WERI-Rb-1 (cell line): Measurements from ENCODE around the gene GNB3.
A peak's percentile ranks its signal among the peaks of the same experiment; 100 is the strongest.

Source experiments
- DNase-seq: peaks from one replicate; pipeline ENCODE4 v3.0.0-alpha.2; 2020
- H3K27ac ChIP-seq: fragments of 250-450 bp; sonication (Bioruptor Pico); 2 replicates; pipeline ENCODE4 v1.5.1; 2020; ENCODE audit warnings: mild to moderate bottlenecking, moderate library complexity
- H3K27me3 ChIP-seq: fragments of 250-450 bp; sonication (Bioruptor Pico); 2 replicates; pipeline ENCODE4 v1.5.1; 2021; ENCODE audit warnings: mild to moderate bottlenecking, low read depth, moderate library complexity; ENCODE audit not compliant: insufficient read depth, severe bottlenecking
- H3K36me3 ChIP-seq: fragments of 250-450 bp; sonication (Bioruptor Pico); 2 replicates; pipeline ENCODE4 v1.5.1; 2020; ENCODE audit warnings: mild to moderate bottlenecking, moderate library complexity
- H3K4me3 ChIP-seq: 2 replicates; pipeline ENCODE4 v1.5.1; 2011; ENCODE audit warnings: low read depth, mild to moderate bottlenecking, control low read depth, low read length
- H3K9me3 ChIP-seq: fragments of 250-450 bp; sonication (Bioruptor Pico); 2 replicates; pipeline ENCODE4 v1.5.1; 2021; ENCODE audit warnings: mild to moderate bottlenecking, moderate library complexity; ENCODE audit not compliant: severe bottlenecking
- TF ChIP-seq, protein P1 (sequence below): IDR thresholded peaks from 2 replicates; pipeline ENCODE4 v1.5.1; 2011; ENCODE audit warnings: low read depth, mild to moderate bottlenecking, control low read depth, inconsistent platforms, low read length

The GNB3 gene

DNA sequence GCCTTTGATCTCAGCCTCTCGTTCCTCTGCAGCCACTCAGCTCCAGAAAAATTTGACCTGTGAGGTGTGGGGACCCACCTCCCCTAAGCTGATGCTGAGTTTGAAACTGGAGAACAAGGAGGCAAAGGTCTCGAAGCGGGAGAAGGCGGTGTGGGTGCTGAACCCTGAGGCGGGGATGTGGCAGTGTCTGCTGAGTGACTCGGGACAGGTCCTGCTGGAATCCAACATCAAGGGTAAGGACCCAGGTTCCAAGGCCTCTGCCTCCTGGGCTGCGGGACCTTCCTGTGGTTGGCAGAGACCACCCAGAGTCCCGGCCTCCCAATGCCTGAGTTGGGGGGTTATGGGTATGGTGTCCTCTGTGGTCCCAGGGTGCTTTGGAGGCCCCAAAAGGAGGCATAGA is 23.6 kb upstream of the GNB3 start:
- DNase-seq = no peak
- H3K36me3 ChIP-seq = no peaks in the 10 kb centered on the region
- TF ChIP-seq, protein P1, sequence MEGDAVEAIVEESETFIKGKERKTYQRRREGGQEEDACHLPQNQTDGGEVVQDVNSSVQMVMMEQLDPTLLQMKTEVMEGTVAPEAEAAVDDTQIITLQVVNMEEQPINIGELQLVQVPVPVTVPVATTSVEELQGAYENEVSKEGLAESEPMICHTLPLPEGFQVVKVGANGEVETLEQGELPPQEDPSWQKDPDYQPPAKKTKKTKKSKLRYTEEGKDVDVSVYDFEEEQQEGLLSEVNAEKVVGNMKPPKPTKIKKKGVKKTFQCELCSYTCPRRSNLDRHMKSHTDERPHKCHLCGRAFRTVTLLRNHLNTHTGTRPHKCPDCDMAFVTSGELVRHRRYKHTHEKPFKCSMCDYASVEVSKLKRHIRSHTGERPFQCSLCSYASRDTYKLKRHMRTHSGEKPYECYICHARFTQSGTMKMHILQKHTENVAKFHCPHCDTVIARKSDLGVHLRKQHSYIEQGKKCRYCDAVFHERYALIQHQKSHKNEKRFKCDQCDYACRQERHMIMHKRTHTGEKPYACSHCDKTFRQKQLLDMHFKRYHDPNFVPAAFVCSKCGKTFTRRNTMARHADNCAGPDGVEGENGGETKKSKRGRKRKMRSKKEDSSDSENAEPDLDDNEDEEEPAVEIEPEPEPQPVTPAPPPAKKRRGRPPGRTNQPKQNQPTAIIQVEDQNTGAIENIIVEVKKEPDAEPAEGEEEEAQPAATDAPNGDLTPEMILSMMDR = no peak
- no peak overlapping the region for H3K4me3 ChIP-seq
- H3K27me3 ChIP-seq = no peaks in the 10 kb centered on the region
- H3K27ac ChIP-seq = no peak overlapping the region
- H3K9me3 ChIP-seq = no peaks in the 10 kb centered on the region

DNA sequence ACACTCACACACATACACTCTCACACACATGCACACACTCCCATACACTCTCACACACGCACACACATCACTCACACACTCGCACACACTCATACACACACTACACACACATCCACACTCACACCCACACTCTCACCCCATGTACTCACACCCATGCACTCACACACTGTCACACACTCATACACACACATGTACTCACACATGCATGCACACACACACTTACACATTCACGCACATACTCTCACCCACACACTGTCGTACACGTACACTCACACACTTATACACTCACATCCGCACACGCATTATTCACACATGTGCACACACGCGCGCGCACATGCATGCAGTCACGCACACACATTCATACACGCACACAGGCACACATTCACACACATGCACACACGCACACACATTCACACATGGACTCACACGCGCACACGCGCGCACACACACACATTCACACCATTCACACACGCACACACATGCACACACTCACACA is 23.0 kb upstream of the GNB3 start:
- no peaks in the 10 kb centered on the region for H3K36me3 ChIP-seq
- H3K9me3 ChIP-seq = no peaks in the 10 kb centered on the region
- DNase-seq = no peak
- H3K4me3 ChIP-seq = no peak overlapping the region
- no peak overlapping the region for H3K27ac ChIP-seq
- TF ChIP-seq, protein P1 = no peak
- H3K27me3 ChIP-seq = no peaks in the 10 kb centered on the region

DNA sequence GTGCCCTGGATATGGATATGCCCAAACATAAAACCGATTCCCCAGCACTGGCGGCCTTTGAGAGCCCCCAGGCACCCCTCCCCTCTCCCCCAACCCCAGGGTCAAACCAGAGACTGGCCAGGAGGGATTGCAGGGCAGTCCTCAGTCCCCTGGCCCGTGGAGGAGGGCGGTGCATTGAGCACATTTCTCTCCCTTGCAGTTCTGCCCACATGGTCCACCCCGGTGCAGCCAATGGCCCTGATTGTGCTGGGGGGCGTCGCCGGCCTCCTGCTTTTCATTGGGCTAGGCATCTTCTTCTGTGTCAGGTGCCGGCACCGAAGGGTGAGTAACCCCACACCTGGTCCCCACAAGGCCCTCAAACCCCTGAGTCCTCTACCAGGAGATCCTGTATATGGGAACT is 22.5 kb upstream of the GNB3 start:
- no peaks in the 10 kb centered on the region for H3K27me3 ChIP-seq
- DNase-seq = peak; percentile 35
- H3K36me3 ChIP-seq = no peaks in the 10 kb centered on the region
- no peak overlapping the region for H3K4me3 ChIP-seq
- no peak overlapping the region for H3K27ac ChIP-seq
- TF ChIP-seq, protein P1 = no peak
- H3K9me3 ChIP-seq = no peaks in the 10 kb centered on the region

DNA sequence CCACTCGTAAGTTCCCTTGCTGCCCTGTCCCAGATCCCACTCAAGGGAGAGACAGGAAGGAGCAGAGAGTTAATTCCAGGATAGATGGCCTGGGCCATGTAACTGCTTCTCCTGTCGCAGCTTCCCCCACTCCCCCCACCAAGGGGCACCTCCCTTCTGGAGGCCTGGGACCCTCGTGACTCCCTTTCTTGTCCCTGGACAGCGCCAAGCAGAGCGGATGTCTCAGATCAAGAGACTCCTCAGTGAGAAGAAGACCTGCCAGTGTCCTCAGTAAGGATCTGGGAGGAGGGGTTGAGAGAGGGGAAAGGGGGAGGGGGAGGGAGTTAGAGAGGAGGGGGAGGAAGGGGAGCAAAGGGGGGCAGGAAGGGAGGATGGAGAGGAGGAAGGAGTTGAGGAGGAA is 22.1 kb upstream of the GNB3 start:
- H3K4me3 ChIP-seq = no peak overlapping the region
- no peaks in the 10 kb centered on the region for H3K36me3 ChIP-seq
- no peak for DNase-seq
- H3K27ac ChIP-seq = no peak overlapping the region
- H3K27me3 ChIP-seq = no peaks in the 10 kb centered on the region
- TF ChIP-seq, protein P1 = no peak
- H3K9me3 ChIP-seq = no peaks in the 10 kb centered on the region

DNA sequence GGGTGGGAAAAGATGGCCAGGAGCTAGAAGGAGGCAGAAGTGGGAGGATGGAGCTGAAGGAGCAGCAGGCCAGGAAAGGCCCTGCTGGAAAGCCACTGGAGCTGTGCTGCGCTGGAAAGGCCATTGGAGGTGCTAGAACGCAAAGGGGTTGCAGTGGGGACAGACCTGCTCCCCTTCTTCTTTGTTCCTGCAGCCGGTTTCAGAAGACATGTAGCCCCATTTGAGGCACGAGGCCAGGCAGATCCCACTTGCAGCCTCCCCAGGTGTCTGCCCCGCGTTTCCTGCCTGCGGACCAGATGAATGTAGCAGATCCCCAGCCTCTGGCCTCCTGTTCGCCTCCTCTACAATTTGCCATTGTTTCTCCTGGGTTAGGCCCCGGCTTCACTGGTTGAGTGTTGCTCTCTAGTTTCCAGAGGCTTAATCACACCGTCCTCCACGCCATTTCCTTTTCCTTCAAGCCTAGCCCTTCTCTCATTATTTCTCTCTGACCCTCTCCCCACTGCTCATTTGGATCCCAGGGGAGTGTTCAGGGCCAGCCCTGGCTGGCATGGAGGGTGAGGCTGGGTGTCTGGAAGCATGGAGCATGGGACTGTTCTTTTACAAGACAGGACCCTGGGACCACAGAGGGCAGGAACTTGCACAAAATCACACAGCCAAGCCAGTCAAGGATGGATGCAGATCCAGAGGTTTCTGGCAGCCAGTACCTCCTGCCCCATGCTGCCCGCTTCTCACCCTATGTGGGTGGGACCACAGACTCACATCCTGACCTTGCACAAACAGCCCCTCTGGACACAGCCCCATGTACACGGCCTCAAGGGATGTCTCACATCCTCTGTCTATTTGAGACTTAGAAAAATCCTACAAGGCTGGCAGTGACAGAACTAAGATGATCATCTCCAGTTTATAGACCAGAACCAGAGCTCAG is 21.4 kb upstream of the GNB3 start:
- peaks cover 2% of the 10 kb centered on the region; the same call in 1 of the 2 replicates for H3K36me3 ChIP-seq
- H3K4me3 ChIP-seq = no peak overlapping the region
- H3K27ac ChIP-seq = peak overlapping the region; percentile 64; the same call in 1 of the 2 replicates
- no peaks in the 10 kb centered on the region for H3K27me3 ChIP-seq
- no peaks in the 10 kb centered on the region for H3K9me3 ChIP-seq
- TF ChIP-seq, protein P1 = 0 out of 2 replicates have a peak, but pooled peaks have one; percentile 16
- DNase-seq = peak; percentile 16
